ENCODE data around the gene BLZF1.
A peak's percentile ranks its signal among the peaks of the same experiment; 100 is the strongest.
"Not testable (repeated sequence)": the region's sequence is repeated elsewhere in the genome, so short reads cannot be mapped to it uniquely, and the experiment has no call there.

The BLZF1 gene

DNA sequence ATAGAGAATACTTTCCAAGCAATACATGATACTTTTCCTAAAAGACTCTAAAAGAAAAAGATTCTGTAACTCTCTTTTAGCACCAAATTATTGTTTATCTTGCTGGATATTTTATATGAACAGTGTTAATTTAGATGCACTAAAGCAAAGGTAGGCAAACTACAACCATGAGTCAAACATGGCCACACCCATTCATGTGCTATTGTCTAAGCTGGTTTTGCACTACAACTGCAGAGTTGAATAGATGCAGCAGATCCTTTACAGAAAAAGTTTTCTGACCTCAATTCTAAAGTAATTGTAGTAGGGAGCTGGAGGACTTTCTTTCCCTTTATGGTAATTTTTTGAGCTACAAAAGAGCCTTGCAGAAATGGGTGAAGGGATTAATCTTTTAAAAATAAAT, 19.4 kb downstream of the BLZF1 start:
- H3K36me3 ChIP-seq (ENCODE audit: control insufficient read depth in 1 of 2, insufficient read depth in 2 of 2, low read length in 2 of 2) = peaks cover 20 to 50% of the 10 kb centered on the region in 2 donors
- no peaks in the 10 kb centered on the region for H3K27me3 ChIP-seq (ENCODE audit: control insufficient read depth in 1 of 2, insufficient read depth in 2 of 2, low read length in 2 of 2)
- H3K9me3 ChIP-seq (ENCODE audit: control insufficient read depth in 1 of 2, low read length in 2 of 2) = no peaks in the 10 kb centered on the region
- no peak overlapping the region for H3K4me3 ChIP-seq (ENCODE audit: low read depth in 1 of 2, low read length in 2 of 2)
- H3K4me1 ChIP-seq (ENCODE audit: control insufficient read depth in 1 of 2, insufficient read depth in 2 of 2, low read length in 2 of 2) = peaks cover 0 to 23% of the 10 kb centered on the region in 2 donors
- H3K27ac ChIP-seq (ENCODE audit: low read depth, low read length) = no peak overlapping the region
- no peak overlapping the region for H3K9ac ChIP-seq (ENCODE audit: low read depth in 1 of 2, low read length in 2 of 2)

DNA sequence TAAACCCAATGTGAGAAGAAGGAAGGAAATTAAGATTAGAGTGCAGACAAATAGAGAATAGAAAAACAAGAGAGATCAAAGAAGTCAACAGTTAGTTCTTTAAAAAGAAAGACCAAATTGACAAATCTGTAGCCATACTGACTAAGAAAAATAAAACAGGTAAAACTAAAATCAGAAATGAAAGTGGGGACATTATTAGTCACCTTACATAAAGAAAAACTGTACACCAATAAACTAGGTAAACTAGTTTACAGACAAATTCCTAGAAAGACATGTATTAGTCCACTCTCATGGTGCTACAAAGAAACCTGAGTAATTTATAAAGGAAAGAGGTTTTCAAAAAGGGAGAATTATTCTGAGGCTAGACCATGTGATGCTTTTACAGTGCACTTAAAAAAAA, 22.3 kb downstream of the BLZF1 start:
- Histone ChIP-seq H3K4me1 (ENCODE audit: control insufficient read depth in 1 of 2, insufficient read depth in 2 of 2, low read length in 2 of 2) (peaks cover 0 to 5% of the 10 kb centered on the region in 2 donors), H3K4me3 (ENCODE audit: low read depth in 1 of 2, low read length in 2 of 2) (no peak overlapping the region), H3K36me3 (ENCODE audit: control insufficient read depth in 1 of 2, insufficient read depth in 2 of 2, low read length in 2 of 2) (peaks cover 11 to 51% of the 10 kb centered on the region in 2 donors), H3K27me3 (ENCODE audit: control insufficient read depth in 1 of 2, insufficient read depth in 2 of 2, low read length in 2 of 2) (no peaks in the 10 kb centered on the region), H3K9me3 (ENCODE audit: control insufficient read depth in 1 of 2, low read length in 2 of 2) (no peaks in the 10 kb centered on the region), H3K9ac (ENCODE audit: low read depth in 1 of 2, low read length in 2 of 2) (no peak overlapping the region), H3K27ac (ENCODE audit: low read depth, low read length) (no peak overlapping the region)

DNA sequence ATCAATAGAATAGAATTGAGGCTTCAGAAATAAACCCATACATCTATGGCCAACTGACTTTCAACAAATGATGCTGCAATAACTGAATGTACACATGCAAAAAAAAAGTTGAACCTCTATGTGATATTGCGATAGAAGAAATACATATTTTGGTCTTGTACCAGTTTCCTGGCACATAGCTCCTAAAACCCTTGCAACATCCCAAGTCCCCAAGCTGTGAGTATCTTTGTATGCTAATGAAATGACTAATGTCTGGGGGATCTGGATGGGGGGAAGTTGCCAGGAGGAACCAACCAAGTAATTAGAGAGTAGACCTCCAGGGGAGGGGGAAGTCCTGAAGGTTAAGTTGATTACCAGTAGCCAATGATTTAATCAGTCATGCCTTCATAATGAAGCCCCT, 24.4 kb downstream of the BLZF1 start:
- Histone ChIP-seq H3K36me3 (ENCODE audit: control insufficient read depth in 1 of 2, insufficient read depth in 2 of 2, low read length in 2 of 2) (peaks cover 11 to 53% of the 10 kb centered on the region in 2 donors), H3K9me3 (ENCODE audit: control insufficient read depth in 1 of 2, low read length in 2 of 2) (no peaks in the 10 kb centered on the region), H3K9ac (ENCODE audit: low read depth in 1 of 2, low read length in 2 of 2) (no peak overlapping the region), H3K27me3 (ENCODE audit: control insufficient read depth in 1 of 2, insufficient read depth in 2 of 2, low read length in 2 of 2) (no peaks in the 10 kb centered on the region), H3K4me3 (ENCODE audit: low read depth in 1 of 2, low read length in 2 of 2) (no peak overlapping the region), H3K4me1 (ENCODE audit: control insufficient read depth in 1 of 2, insufficient read depth in 2 of 2, low read length in 2 of 2) (no peaks in the 10 kb centered on the region), H3K27ac (ENCODE audit: low read depth, low read length) (no peak overlapping the region)

DNA sequence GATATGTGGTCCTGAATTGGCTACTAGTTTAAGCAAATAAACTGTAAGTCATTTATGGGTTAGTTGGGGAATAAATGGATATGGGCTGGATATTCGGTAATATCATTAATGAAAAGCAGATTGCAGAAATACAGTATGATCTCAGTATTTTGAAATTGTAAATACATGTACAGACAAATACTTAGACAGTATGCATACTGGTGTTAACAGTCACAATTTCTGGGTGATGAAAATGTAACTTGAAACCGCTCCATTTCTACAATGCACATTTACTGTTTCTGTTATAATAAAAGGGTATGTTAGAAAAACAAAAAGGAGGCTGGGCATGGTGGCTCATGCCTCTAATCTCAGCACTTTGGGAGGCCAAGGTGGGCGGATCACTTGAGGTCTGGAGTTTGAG, 28.0 kb downstream of the BLZF1 start:
- H3K4me1 ChIP-seq (ENCODE audit: control insufficient read depth in 1 of 2, insufficient read depth in 2 of 2, low read length in 2 of 2) = no peaks in the 10 kb centered on the region
- no peak overlapping the region for H3K27ac ChIP-seq (ENCODE audit: low read depth, low read length)
- H3K27me3 ChIP-seq (ENCODE audit: control insufficient read depth in 1 of 2, insufficient read depth in 2 of 2, low read length in 2 of 2) = no peaks in the 10 kb centered on the region
- H3K4me3 ChIP-seq (ENCODE audit: low read depth in 1 of 2, low read length in 2 of 2) = no peak overlapping the region
- H3K36me3 ChIP-seq (ENCODE audit: control insufficient read depth in 1 of 2, insufficient read depth in 2 of 2, low read length in 2 of 2) = peaks cover 9 to 35% of the 10 kb centered on the region in 2 donors
- no peak overlapping the region for H3K9ac ChIP-seq (ENCODE audit: low read depth in 1 of 2, low read length in 2 of 2)
- H3K9me3 ChIP-seq (ENCODE audit: control insufficient read depth in 1 of 2, low read length in 2 of 2) = no peaks in the 10 kb centered on the region

DNA sequence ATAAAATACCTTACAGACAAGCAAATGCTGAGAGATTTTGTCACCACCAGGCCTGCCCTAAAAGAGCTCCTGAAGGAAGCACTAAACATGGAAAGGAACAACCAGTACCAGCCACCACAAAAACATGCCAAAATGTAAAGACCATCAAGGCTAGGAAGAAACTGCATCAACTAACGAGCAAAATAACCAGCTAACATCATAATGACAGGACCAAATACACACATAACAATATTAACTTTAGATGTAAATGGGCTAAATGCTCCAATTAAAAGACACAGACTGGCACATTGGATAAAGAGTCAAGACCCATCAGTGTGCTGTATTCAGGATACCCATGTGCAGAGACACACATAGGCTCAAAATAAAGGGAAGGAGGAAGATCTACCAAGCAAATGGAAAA, 34.6 kb downstream of the BLZF1 start:
- not testable (repeated sequence) for H3K27ac ChIP-seq (ENCODE audit: low read depth, low read length); H3K9ac ChIP-seq (ENCODE audit: low read depth in 1 of 2, low read length in 2 of 2); H3K9me3 ChIP-seq (ENCODE audit: control insufficient read depth in 1 of 2, low read length in 2 of 2); H3K36me3 ChIP-seq (ENCODE audit: control insufficient read depth in 1 of 2, insufficient read depth in 2 of 2, low read length in 2 of 2); H3K27me3 ChIP-seq (ENCODE audit: control insufficient read depth in 1 of 2, insufficient read depth in 2 of 2, low read length in 2 of 2); H3K4me3 ChIP-seq (ENCODE audit: low read depth in 1 of 2, low read length in 2 of 2); H3K4me1 ChIP-seq (ENCODE audit: control insufficient read depth in 1 of 2, insufficient read depth in 2 of 2, low read length in 2 of 2)

DNA sequence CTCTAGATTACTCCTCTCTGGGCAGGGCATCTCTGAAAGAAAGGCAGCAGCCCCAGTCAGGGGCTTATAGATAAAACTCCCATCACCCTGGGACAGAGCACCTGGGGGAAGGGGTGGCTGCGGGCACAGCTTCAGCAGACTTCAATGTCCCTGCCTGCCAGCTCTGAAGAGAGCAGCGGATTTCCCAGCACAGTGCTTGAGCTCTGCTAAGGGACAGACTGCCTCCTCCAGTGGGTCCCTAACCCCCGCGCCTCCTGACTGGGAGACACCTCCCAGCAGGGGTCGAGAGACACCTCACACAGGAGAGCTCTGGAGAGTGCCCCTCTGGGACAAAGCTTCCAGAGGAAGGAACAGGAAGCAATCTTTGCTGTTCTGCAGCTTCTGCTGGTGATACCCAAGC, 40.3 kb downstream of the BLZF1 start:
- H3K4me3 ChIP-seq (ENCODE audit: low read depth in 1 of 2, low read length in 2 of 2); H3K36me3 ChIP-seq (ENCODE audit: control insufficient read depth in 1 of 2, insufficient read depth in 2 of 2, low read length in 2 of 2); H3K4me1 ChIP-seq (ENCODE audit: control insufficient read depth in 1 of 2, insufficient read depth in 2 of 2, low read length in 2 of 2); H3K27me3 ChIP-seq (ENCODE audit: control insufficient read depth in 1 of 2, insufficient read depth in 2 of 2, low read length in 2 of 2); H3K9me3 ChIP-seq (ENCODE audit: control insufficient read depth in 1 of 2, low read length in 2 of 2); H3K9ac ChIP-seq (ENCODE audit: low read depth in 1 of 2, low read length in 2 of 2); H3K27ac ChIP-seq (ENCODE audit: low read depth, low read length): not testable (repeated sequence)

DNA sequence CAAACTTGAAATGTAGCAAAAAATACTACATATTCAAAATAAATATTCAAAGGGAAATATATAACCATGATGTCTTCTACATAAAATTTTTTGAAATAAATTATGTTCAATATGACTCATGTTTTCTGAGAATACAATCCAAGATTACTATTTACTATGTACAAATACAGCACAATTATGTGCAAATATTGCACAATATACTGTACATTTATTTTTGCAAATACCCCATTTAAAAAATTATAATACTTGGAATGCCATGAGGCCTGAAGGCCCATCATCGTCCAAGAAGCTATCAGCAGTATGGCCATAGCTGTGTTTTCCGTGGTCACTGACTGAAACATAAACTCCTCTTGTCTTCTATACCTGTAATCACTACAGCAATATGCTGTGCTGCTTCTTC, 47.0 kb downstream of the BLZF1 start:
- Histone ChIP-seq H3K9ac (ENCODE audit: low read depth in 1 of 2, low read length in 2 of 2) (no peak overlapping the region), H3K4me3 (ENCODE audit: low read depth in 1 of 2, low read length in 2 of 2) (no peak overlapping the region), H3K4me1 (ENCODE audit: control insufficient read depth in 1 of 2, insufficient read depth in 2 of 2, low read length in 2 of 2) (no peaks in the 10 kb centered on the region), H3K27ac (ENCODE audit: low read depth, low read length) (no peak overlapping the region), H3K36me3 (ENCODE audit: control insufficient read depth in 1 of 2, insufficient read depth in 2 of 2, low read length in 2 of 2) (no peaks in the 10 kb centered on the region), H3K27me3 (ENCODE audit: control insufficient read depth in 1 of 2, insufficient read depth in 2 of 2, low read length in 2 of 2) (no peaks in the 10 kb centered on the region), H3K9me3 (ENCODE audit: control insufficient read depth in 1 of 2, low read length in 2 of 2) (no peaks in the 10 kb centered on the region)

DNA sequence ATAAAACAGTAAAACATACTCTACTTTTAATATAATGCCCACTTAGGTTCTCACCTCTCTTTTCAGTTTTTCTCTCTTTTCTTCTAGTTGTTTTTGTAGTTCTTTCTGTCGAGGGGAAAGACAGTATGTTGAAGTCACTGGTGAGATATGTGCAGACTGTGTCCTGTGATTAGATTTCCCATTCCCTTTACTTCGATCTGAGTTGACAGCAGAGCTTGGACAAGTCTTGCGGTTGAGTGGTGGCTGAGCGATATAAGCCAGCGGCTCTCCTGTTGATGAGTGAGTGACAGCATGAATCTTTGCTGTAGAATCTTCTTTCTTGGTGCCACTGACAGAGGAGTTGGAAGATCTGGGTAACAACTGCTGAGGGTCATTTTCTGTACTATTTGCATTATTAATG, 53.3 kb downstream of the BLZF1 start:
- H3K36me3 ChIP-seq (ENCODE audit: control insufficient read depth in 1 of 2, insufficient read depth in 2 of 2, low read length in 2 of 2) = no peaks in the 10 kb centered on the region
- H3K9me3 ChIP-seq (ENCODE audit: control insufficient read depth in 1 of 2, low read length in 2 of 2) = no peaks in the 10 kb centered on the region
- no peak overlapping the region for H3K27ac ChIP-seq (ENCODE audit: low read depth, low read length)
- H3K27me3 ChIP-seq (ENCODE audit: control insufficient read depth in 1 of 2, insufficient read depth in 2 of 2, low read length in 2 of 2) = peaks cover 0 to 3% of the 10 kb centered on the region in 2 donors
- H3K4me1 ChIP-seq (ENCODE audit: control insufficient read depth in 1 of 2, insufficient read depth in 2 of 2, low read length in 2 of 2) = peaks cover 0 to 3% of the 10 kb centered on the region in 2 donors
- H3K4me3 ChIP-seq (ENCODE audit: low read depth in 1 of 2, low read length in 2 of 2) = no peak overlapping the region
- H3K9ac ChIP-seq (ENCODE audit: low read depth in 1 of 2, low read length in 2 of 2) = no peak overlapping the region

DNA sequence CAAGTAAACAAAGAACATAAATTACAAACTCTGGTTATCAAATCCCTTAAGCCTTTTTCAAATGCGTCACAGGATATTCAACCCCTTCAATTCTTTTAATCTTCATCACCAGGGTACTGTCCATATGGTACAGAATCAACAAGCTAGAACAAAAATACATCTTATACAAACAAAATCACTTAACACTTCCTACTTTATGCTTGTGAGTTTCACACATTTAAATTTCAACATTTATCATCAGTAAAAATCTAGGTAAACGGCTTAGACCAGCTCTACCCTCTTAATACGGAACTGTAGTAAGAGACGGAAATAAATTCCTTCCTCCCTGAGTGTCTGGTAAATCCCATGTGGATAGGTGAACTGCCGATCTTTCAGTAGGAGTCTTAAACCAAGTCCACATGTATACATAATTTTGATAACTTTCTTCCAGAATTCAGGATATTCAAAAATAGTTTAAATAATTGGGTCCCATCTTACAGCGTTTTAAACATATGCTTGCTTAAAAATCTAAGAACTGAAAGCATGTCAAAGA, 58.2 kb downstream of the BLZF1 start:
- Histone ChIP-seq H3K4me1 (ENCODE audit: control insufficient read depth in 1 of 2, insufficient read depth in 2 of 2, low read length in 2 of 2) (peaks cover 0 to 3% of the 10 kb centered on the region in 2 donors), H3K4me3 (ENCODE audit: low read depth in 1 of 2, low read length in 2 of 2) (no peak overlapping the region), H3K9me3 (ENCODE audit: control insufficient read depth in 1 of 2, low read length in 2 of 2) (no peaks in the 10 kb centered on the region), H3K27ac (ENCODE audit: low read depth, low read length) (no peak overlapping the region), H3K36me3 (ENCODE audit: control insufficient read depth in 1 of 2, insufficient read depth in 2 of 2, low read length in 2 of 2) (no peaks in the 10 kb centered on the region), H3K9ac (ENCODE audit: low read depth in 1 of 2, low read length in 2 of 2) (no peak overlapping the region), H3K27me3 (ENCODE audit: control insufficient read depth in 1 of 2, insufficient read depth in 2 of 2, low read length in 2 of 2) (peaks cover 12 to 16% of the 10 kb centered on the region in 2 donors)

DNA sequence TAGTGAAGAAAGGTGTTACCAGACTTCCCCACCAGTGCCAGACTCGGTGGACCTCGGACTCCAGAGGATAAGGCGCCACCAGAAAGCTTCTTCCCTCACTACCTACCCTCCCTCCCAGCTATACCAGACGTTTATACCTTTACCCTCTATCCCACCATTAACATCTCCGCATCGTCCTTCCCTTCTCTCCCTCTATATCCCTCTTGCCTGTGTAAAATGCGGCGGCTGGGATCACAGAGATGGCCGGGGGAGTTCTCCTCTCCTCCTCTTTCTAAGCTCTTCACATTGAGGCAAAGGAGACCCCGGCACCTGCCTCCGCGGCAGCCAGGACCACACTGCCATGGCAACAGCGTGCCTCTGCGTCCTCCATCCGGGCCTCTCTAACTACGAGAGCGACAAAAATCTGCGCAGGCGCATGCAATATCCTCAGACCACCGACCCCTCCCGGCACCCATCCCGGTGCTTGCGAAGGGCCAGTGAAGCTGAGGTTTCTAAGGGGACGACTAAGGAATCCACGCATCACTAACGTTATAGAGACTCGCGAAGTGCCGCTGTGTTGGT, 59.2 kb downstream of the BLZF1 start, which contains the start of gene CCDC181:
Gene CCDC181, minus strand, starts transcription at position 394 of the 561 bp plus-strand sequence. CDS start 2,547 bp downstream, outside the sequence.
- Histone ChIP-seq H3K9ac (ENCODE audit: low read depth in 1 of 2, low read length in 2 of 2) (no peak within 1 kb of the TSS), H3K27me3 (ENCODE audit: control insufficient read depth in 1 of 2, insufficient read depth in 2 of 2, low read length in 2 of 2) (peaks cover 12 to 16% of the 10 kb centered on the region in 2 donors), H3K9me3 (ENCODE audit: control insufficient read depth in 1 of 2, low read length in 2 of 2) (no peaks in the 10 kb centered on the region)

More for the DNA sequence above, 59.2 kb downstream of the BLZF1 start, which contains the start of gene CCDC181:
- Histone ChIP-seq H3K4me1 (ENCODE audit: control insufficient read depth in 1 of 2, insufficient read depth in 2 of 2, low read length in 2 of 2) (no peaks in the 10 kb centered on the region), H3K36me3 (ENCODE audit: control insufficient read depth in 1 of 2, insufficient read depth in 2 of 2, low read length in 2 of 2) (no peaks in the 10 kb centered on the region), H3K27ac (ENCODE audit: low read depth, low read length) (no peak within 1 kb of the TSS), H3K4me3 (ENCODE audit: low read depth in 1 of 2, low read length in 2 of 2) (peak within 1 kb of the TSS; percentile 57 to 64)
